Parathyroid adenoma (tissue), 2 donors: ENCODE data around the gene SLC25A26.
"Not testable (repeated sequence)": the region's sequence is repeated elsewhere in the genome, so short reads cannot be mapped to it uniquely, and the experiment has no call there.

Experiments
- H2AFZ ChIP-seq: fragments of 300-600 bp; sonication (generic); one replicate; pipeline ENCODE4 v1.7.0; 2017; ENCODE audit warnings: antibody characterized with exemption, mild to moderate bottlenecking
- H3K27ac ChIP-seq: fragments of 300-600 bp; sonication (generic); one replicate; pipeline ENCODE4 v1.7.0; 2017
- H3K27me3 ChIP-seq: fragments of 300-600 bp; sonication (generic); one replicate; pipeline ENCODE4 v1.7.0; 2017; ENCODE audit warnings: low read length; ENCODE audit not compliant: control insufficient read depth, insufficient read depth
- H3K36me3 ChIP-seq: fragments of 300-600 bp; sonication (generic); one replicate; pipeline ENCODE4 v1.7.0; 2017; ENCODE audit warnings: low read length; ENCODE audit not compliant: control insufficient read depth, insufficient read depth
- H3K4me1 ChIP-seq: fragments of 300-600 bp; sonication (generic); one replicate; pipeline ENCODE4 v1.7.0; 2017; ENCODE audit warnings: control low read depth
- H3K4me2 ChIP-seq: fragments of 300-600 bp; sonication (generic); one replicate; pipeline ENCODE4 v1.7.0; 2017; ENCODE audit warnings: low read length
- H3K4me3 ChIP-seq: fragments of 300-600 bp; sonication (generic); one replicate; pipeline ENCODE4 v1.7.0; 2017; ENCODE audit warnings: low read depth, low read length
- H3K79me2 ChIP-seq: fragments of 300-600 bp; sonication (generic); one replicate; pipeline ENCODE4 v1.7.0; 2017; ENCODE audit warnings: control low read depth
- H3K9ac ChIP-seq: fragments of 300-600 bp; sonication (generic); one replicate; pipeline ENCODE4 v1.7.0; 2017; ENCODE audit warnings: mild to moderate bottlenecking
- H3K9me3 ChIP-seq: fragments of 300-600 bp; sonication (generic); one replicate; pipeline ENCODE4 v1.7.0; 2017; ENCODE audit warnings: low read length; ENCODE audit not compliant: control insufficient read depth
- TF ChIP-seq, protein P1 (sequence below): fragments of 300-600 bp; sonication (generic); IDR thresholded peaks from one replicate; pipeline ENCODE4 v1.7.0; 2017; ENCODE audit warnings: antibody characterized with exemption, mild to moderate bottlenecking
- donor health status: primary hyperparathyroidism.

SLC25A26 gene

DNA sequence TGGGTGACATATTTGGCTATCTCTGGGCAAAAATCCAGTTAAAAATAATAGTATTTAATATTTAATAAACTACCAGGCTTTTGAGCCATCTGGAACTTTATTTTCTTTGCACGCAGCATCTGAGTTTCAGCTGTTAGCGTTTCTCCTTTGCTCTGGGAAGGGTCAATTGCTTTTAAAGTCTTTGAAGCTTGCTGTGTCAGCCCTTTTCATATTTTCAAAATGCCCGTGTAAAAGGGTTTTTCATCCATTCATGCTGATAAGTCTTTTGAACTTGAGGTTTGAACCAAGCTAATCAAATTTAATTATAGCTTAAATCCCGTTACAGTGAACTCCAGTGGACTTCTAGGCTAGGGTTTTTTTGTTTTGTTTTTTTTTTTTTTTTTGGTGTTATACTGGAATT is 79.1 kb downstream of the SLC25A26 start:
- no peak overlapping the region for H3K27ac ChIP-seq
- TF ChIP-seq, protein P1, sequence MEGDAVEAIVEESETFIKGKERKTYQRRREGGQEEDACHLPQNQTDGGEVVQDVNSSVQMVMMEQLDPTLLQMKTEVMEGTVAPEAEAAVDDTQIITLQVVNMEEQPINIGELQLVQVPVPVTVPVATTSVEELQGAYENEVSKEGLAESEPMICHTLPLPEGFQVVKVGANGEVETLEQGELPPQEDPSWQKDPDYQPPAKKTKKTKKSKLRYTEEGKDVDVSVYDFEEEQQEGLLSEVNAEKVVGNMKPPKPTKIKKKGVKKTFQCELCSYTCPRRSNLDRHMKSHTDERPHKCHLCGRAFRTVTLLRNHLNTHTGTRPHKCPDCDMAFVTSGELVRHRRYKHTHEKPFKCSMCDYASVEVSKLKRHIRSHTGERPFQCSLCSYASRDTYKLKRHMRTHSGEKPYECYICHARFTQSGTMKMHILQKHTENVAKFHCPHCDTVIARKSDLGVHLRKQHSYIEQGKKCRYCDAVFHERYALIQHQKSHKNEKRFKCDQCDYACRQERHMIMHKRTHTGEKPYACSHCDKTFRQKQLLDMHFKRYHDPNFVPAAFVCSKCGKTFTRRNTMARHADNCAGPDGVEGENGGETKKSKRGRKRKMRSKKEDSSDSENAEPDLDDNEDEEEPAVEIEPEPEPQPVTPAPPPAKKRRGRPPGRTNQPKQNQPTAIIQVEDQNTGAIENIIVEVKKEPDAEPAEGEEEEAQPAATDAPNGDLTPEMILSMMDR = no peak
- no peak overlapping the region for H3K4me3 ChIP-seq
- no peaks in the 10 kb centered on the region for H3K27me3 ChIP-seq
- no peaks in the 10 kb centered on the region for H3K9me3 ChIP-seq
- H3K9ac ChIP-seq = no peak overlapping the region
- no peaks in the 10 kb centered on the region for H3K4me1 ChIP-seq
- H3K79me2 ChIP-seq = no peaks in the 10 kb centered on the region
- no peaks in the 10 kb centered on the region for H3K36me3 ChIP-seq
- no peak overlapping the region for H2AFZ ChIP-seq
- H3K4me2 ChIP-seq = no peak overlapping the region

DNA sequence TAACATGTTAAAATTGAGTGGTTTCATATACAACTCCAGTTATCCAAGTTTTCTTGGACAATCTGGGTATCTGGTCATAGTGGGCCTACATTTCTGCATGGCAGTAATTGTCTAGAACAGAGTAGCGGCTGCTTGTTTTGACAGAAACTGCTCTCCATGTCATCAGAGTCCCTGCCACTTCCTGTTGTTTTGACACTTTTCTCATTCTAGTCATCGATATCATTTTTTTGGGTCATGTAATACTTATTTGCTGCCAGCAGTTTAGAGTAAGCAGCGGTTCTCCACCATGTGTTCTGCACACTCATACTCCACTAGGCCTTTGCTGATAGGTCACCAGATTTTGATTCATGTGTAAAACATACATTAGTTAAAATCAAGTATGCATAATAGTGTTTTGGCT is 81.5 kb downstream of the SLC25A26 start:
- no peaks in the 10 kb centered on the region for H3K27me3 ChIP-seq
- no peak overlapping the region for H2AFZ ChIP-seq
- H3K9me3 ChIP-seq = no peaks in the 10 kb centered on the region
- H3K27ac ChIP-seq = no peak overlapping the region
- no peak overlapping the region for H3K4me2 ChIP-seq
- no peak overlapping the region for H3K9ac ChIP-seq
- H3K4me3 ChIP-seq = no peak overlapping the region
- no peaks in the 10 kb centered on the region for H3K36me3 ChIP-seq
- H3K4me1 ChIP-seq = no peaks in the 10 kb centered on the region
- TF ChIP-seq, protein P1 = no peak
- H3K79me2 ChIP-seq = peaks cover 3% of the 10 kb centered on the region

DNA sequence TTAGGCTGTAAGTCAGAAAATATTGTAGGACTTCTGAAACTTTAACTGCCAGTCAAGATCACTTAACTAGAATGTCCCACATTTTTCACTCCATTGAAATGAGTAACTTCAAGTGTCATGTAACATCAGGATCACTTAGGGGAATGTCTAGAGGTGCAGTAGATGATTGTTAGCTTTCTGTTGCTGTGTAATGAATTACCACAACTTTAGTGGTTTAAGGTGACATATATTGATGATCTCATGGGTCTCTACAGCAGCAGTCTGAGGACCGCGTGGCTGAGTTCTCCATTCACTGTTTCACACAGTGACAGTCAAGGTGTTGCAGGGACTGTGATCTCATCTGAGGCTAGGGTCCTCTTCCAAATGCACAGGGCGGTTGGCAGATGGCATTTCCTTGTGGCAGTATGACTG is 82.7 kb downstream of the SLC25A26 start:
- Histone ChIP-seq H3K4me1 (no peaks in the 10 kb centered on the region), H3K4me2 (no peak overlapping the region), H3K27me3 (no peaks in the 10 kb centered on the region), H2AFZ (no peak overlapping the region), H3K27ac (no peak overlapping the region), H3K79me2 (peaks cover 16% of the 10 kb centered on the region), H3K36me3 (no peaks in the 10 kb centered on the region), H3K9me3 (no peaks in the 10 kb centered on the region), H3K9ac (no peak overlapping the region), H3K4me3 (no peak overlapping the region)
- TF ChIP-seq, protein P1 = no peak

DNA sequence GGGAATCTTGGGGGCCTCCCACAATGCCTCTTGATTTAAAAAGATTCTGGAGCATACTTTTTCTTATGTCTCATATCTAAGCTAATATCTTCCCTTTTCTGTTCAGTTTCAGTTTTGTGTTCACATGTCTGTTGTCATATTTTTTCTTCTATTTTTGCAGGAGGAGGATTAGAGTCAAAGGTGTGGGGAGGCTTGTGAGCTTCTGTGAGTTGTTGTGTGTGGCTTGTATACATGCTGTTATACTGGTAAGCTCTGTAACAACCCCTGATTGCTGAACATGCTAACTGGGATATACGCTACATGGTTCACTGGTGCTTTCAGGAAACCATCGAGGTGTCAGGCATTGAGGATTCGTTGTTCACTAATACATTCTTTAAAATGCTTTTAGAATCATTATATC is 83.5 kb downstream of the SLC25A26 start:
- Histone ChIP-seq H3K79me2 (peaks cover 18% of the 10 kb centered on the region), H3K9ac (no peak overlapping the region), H3K9me3 (no peaks in the 10 kb centered on the region), H3K36me3 (no peaks in the 10 kb centered on the region), H3K27me3 (no peaks in the 10 kb centered on the region), H3K4me3 (no peak overlapping the region), H3K27ac (no peak overlapping the region), H3K4me2 (no peak overlapping the region), H3K4me1 (no peaks in the 10 kb centered on the region), H2AFZ (no peak overlapping the region)
- TF ChIP-seq, protein P1 = no peak

DNA sequence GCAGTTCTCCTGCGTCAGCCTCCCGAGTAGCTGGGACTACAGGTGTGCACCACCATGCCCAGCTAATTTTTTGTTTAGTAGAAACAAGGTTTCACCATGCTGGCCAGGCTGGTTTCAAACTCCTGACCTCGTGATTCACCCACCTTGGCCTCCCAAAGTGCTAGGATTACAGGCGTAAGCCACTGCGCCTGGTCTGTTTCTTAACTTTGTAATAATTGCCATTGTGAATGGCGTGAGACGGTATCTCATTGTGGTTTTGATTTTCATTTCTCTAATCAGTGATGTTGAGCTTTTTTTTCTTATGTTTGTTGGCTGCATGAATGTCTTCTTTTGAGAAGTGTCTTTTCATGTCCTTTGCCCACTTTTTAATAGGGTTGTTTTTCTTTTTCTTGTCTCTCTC is 85.3 kb downstream of the SLC25A26 start:
- H3K4me2 ChIP-seq, H3K4me1 ChIP-seq, H3K9me3 ChIP-seq, H3K36me3 ChIP-seq, H3K27ac ChIP-seq, H3K9ac ChIP-seq, H3K4me3 ChIP-seq, H2AFZ ChIP-seq, H3K27me3 ChIP-seq: not testable (repeated sequence)
- peaks cover 27% of the 10 kb centered on the region for H3K79me2 ChIP-seq

DNA sequence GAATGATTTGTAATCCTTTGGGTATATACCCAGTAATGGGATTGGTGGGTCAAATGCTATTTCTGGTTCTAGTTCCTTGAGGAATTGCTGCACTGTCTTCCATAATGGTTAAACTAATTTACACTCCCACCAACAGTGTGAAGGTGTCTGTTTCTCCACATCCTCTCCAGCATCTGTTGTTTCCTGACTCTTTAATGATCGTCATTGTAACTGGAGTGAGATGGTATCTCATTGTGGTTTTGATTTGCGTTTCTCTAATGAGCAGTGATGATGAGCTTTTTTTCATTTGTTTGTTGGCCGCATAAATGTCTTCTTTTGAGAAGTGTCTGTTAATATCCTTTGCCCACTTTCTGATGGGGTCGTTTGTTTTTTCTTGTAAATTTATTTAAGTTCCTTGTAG is 86.2 kb downstream of the SLC25A26 start:
- H3K27ac ChIP-seq, H3K4me3 ChIP-seq, H3K9me3 ChIP-seq, H3K4me1 ChIP-seq, H2AFZ ChIP-seq, H3K4me2 ChIP-seq, H3K36me3 ChIP-seq, H3K9ac ChIP-seq, H3K27me3 ChIP-seq: not testable (repeated sequence)
- peaks cover 33% of the 10 kb centered on the region for H3K79me2 ChIP-seq
